ENCODE data around the gene PHOSPHO2.
A peak's percentile ranks its signal among the peaks of the same experiment; 100 is the strongest.

The PHOSPHO2 gene

GRCh38 chr2:169713331-169713730 is 19.1 kb downstream of the PHOSPHO2 start:
- H3K4me3 ChIP-seq (ENCODE audit: control insufficient read depth, low read depth, low read length) = no peak overlapping the region
- TF ChIP-seq CTCF (conservative IDR thresholded peaks at IDR 0.05; ENCODE audit: control insufficient read depth, insufficient read depth, low read depth, low read length) = no peak
- DNase-seq (ENCODE audit: low read depth) = no peak

DNA sequence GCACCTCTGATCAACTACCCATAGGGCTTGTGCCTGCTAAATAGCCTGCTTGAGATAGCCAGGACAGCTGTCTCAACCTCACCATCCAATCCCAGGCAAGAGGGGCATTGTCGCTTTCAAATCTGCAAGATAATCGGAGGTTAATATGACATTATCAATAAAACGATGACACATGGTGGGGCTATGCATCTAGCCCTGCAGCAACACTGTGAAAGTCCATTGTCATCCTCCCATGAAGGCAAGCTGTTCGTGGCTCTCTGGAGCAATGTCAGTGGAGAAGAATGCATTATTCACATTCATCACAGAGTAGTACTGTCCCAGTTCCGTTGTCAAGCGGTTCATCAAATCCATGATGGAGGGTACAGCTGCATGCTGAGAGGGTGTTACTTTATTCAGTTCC is 20.4 kb downstream of the PHOSPHO2 start:
- H3K4me3 ChIP-seq (ENCODE audit: control insufficient read depth, low read depth, low read length) = no peak overlapping the region
- TF ChIP-seq CTCF (conservative IDR thresholded peaks at IDR 0.05; ENCODE audit: control insufficient read depth, insufficient read depth, low read depth, low read length) = no peak

DNA sequence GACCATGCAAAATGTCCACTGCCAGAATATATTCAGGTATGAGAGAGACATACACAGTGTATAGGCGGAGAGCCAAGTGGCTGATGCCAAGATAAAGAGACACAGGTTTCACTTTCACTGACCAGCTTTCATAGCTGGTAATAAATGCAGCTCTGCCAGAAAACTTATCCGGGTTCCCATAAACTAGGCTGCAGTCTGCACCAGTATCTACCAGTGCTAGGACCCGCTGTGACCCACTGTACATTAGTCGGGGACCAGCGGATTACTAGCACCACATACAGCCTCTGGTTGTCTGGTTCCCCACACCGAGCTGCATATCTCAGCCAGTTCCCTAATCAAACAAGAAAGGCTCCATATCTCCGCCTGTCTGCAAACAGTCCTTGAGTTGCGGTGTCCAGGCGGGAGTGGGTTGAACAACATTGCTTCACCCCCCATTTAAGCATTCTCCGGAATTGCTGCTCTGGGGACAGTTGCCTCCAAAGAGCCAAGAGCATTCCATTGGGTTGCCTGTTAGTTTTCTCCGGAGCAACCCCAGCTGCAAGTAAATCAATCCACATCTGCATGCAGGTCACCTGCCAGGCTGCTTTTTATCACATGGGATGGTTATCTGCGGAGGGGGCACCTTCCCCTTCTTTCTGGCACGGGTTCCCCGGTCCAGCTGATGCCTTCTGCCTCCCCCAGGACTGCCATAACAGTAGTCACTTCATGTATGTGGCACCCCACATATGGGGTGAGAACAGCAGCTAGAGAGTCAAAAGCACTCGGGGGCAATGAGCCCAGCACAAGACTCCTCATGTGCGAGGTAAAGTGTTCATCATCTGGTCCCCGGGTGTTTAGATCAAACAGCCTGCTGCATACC is 21.3 kb downstream of the PHOSPHO2 start:
- H3K4me3 ChIP-seq (ENCODE audit: control insufficient read depth, low read depth, low read length) = no peak overlapping the region
- TF ChIP-seq CTCF (conservative IDR thresholded peaks at IDR 0.05; ENCODE audit: control insufficient read depth, insufficient read depth, low read depth, low read length) = no peak
- peak; percentile 18 for DNase-seq (ENCODE audit: low read depth)

More for the DNA sequence above, 20.4 kb downstream of the PHOSPHO2 start:
- DNase-seq (ENCODE audit: low read depth) = peak; percentile 10

DNA sequence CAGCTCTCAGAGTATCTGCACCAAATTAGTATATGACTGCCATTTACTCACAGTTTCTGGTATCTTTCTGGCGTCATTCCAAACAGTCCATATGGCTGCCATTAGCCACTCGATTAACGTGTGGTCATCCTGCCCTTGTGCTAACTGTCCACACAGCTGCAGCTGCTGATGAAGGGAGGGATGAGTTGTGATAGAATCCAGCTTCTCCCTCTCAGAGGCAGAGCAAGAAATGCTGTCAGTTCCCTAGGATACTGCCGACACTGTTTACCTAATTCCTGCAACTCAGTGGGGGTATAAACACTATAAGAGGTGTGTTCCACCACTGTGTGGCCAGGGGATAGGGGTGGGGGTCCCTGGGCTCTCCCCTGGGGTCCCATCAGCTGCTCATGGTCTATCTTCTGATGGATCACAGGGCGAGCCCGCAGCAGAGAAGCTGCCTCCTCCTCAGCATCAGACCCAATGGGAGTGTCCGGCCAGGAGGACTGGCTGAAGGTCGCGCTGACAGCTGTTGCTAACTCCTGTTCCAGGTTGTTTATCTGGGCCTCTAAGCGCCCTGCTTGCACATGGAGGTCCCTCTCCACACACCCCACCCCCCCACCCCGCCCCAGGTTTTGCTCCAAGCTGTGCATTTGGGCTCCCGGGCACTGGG is 22.1 kb downstream of the PHOSPHO2 start:
- DNase-seq (ENCODE audit: low read depth) = peak; percentile 91
- H3K4me3 ChIP-seq (ENCODE audit: control insufficient read depth, low read depth, low read length) = no peak overlapping the region
- no peak for TF ChIP-seq CTCF (conservative IDR thresholded peaks at IDR 0.05; ENCODE audit: control insufficient read depth, insufficient read depth, low read depth, low read length)

DNA sequence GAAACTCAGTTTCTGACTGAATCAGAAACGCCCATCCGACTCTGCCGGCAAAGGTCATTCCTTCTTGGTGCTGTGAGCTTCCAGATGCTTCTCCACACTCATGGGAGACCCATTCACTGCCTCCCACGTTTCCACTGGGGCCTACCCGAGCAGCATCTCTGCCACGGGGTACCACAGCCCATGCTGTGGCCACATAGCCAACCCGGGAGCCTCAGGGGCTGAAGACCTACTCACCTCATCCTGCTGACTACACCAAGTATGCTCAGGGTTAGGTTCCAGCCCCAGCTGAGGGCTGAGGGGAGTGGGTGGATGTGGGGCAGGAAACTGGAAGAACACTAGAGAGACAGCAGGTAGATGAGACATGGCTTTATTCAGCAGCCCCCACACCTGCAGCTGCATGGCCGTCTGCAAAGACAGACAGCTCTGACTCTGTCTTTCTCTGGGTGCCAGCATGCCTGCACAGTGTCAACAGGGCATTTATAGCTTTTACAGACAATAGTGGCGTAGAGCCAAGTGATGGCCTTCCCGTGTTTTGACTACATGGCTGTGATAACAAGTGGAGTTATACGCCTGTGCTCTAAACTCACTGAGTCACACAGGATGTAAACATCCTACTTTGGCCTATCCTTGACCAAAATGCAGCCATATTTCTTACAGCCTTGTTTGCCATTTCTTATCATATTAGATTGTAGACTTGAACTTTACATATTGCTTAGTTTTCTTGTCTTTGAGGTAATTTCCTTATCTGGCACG is 22.8 kb downstream of the PHOSPHO2 start:
- no peak for TF ChIP-seq CTCF (conservative IDR thresholded peaks at IDR 0.05; ENCODE audit: control insufficient read depth, insufficient read depth, low read depth, low read length)
- H3K4me3 ChIP-seq (ENCODE audit: control insufficient read depth, low read depth, low read length) = no peak overlapping the region
- peak; percentile 6 for DNase-seq (ENCODE audit: low read depth)

DNA sequence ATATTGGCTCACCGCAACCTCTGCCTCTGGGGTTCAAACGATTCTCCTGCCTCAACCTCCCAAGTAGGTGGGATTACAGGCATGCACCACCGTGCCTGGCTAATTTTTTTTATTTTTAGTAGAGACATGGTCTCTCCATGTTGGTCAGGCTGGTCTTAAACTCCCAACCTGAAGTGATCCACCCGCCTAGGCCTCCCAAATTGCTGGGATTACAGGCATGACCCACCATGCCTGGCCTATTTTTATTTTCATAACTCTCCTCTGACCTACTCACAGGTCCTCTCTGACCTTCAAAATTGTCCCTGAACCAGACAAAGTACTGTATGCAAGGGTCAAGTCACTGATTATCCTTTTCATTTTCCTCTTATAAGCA is 23.4 kb downstream of the PHOSPHO2 start:
- no peak for TF ChIP-seq CTCF (conservative IDR thresholded peaks at IDR 0.05; ENCODE audit: control insufficient read depth, insufficient read depth, low read depth, low read length)
- DNase-seq (ENCODE audit: low read depth) = no peak
- H3K4me3 ChIP-seq (ENCODE audit: control insufficient read depth, low read depth, low read length) = no peak overlapping the region

Measured in fibroblast of mammary gland (primary cell).